ENCODE results near the gene DDX39B. TPM values are rescaled to one million over a fixed set of nuclear protein-coding genes. Genes with fewer than 3 reads are reported as not detected.
A peak's percentile ranks its signal among the peaks of the same experiment; 100 is the strongest.

Gene DDX39B
- total RNA-seq, 2 donors from 2014 or later: 213 to 422 TPM

GRCh38 chr6:31547727-31548543 is 6.1 kb upstream of the DDX39B start:
- H3K36me3 ChIP-seq: no peaks in the 10 kb centered on the region
- intact Hi-C loops (cut with DNase I): loop anchor here (2.0 to 10.0 kb wide), 2 partner anchors 51 to 53 kb away; partner anchors contain the start of gene MICB
- H3K4me1 ChIP-seq: peaks cover 8% of the 10 kb centered on the region
- H3K27ac ChIP-seq: peak overlapping the region; percentile 52
- H3K9ac ChIP-seq (ENCODE audit: low read depth in 2 of 2, low read length in 2 of 2): peak overlapping the region; percentile 61 to 76
- H3K4me3 ChIP-seq: peak overlapping the region; percentile 35
- H3K9me3 ChIP-seq: no peaks in the 10 kb centered on the region
- DNase-seq: no peak
- TF ChIP-seq CTCF (IDR thresholded peaks at IDR 0.05): no peak
- no peaks in the 10 kb centered on the region for H3K27me3 ChIP-seq

GRCh38 chr6:31546958-31547726 is 5.3 kb upstream of the DDX39B start, which contains the start of gene NFKBIL1:
Gene NFKBIL1, plus strand, starts transcription at chr6:31547608. Its CDS starts 87 bp downstream, at chr6:31547695.
- Histone ChIP-seq H3K27me3 (no peaks in the 10 kb centered on the region), H3K9me3 (no peaks in the 10 kb centered on the region), H3K9ac (ENCODE audit: low read depth in 2 of 2, low read length in 2 of 2) (peak within 1 kb of the TSS; percentile 61 to 76), H3K4me3 (peak within 1 kb of the TSS; percentile 35), H3K27ac (peak within 1 kb of the TSS; percentile 52), H3K4me1 (peaks cover 8% of the 10 kb centered on the region), H3K36me3 (no peaks in the 10 kb centered on the region)
- DNase-seq: peak; percentile 95
- TF ChIP-seq CTCF (IDR thresholded peaks at IDR 0.05): no peak
- intact Hi-C loops (cut with DNase I): loop anchor here (2.0 to 10.0 kb wide), 2 partner anchors 52 kb away; partner anchors contain the start of gene MICB

- Histone ChIP-seq H3K4me1 (peaks cover 8% of the 10 kb centered on the region), H3K9ac (ENCODE audit: low read depth in 2 of 2, low read length in 2 of 2) (peak within 1 kb of the TSS; percentile 58 to 76), H3K9me3 (no peaks in the 10 kb centered on the region), H3K4me3 (peak within 1 kb of the TSS; percentile 35), H3K36me3 (no peaks in the 10 kb centered on the region), H3K27ac (peak within 1 kb of the TSS; percentile 52), H3K27me3 (no peaks in the 10 kb centered on the region)
- TF ChIP-seq CTCF (IDR thresholded peaks at IDR 0.05): peak; percentile 92
- peak; percentile 94 for DNase-seq
- intact Hi-C loops (cut with DNase I): loop anchor here (2.0 to 10.0 kb wide), 2 partner anchors 52 kb away; partner anchors contain the start of gene MICB
Observed at GRCh38 chr6:31546339-31546957, 4.6 kb upstream of the DDX39B start, which contains the start of gene ATP6V1G2. Gene ATP6V1G2, minus strand, starts transcription at chr6:31546608. Its CDS starts 49 bp downstream, at chr6:31546559.

GRCh38 chr6:31545291-31545690 is 3.5 kb upstream of the DDX39B start:
- Histone ChIP-seq H3K27ac (no peak overlapping the region), H3K4me3 (no peak overlapping the region), H3K9ac (ENCODE audit: low read depth in 2 of 2, low read length in 2 of 2) (no peak overlapping the region), H3K4me1 (peaks cover 8% of the 10 kb centered on the region), H3K9me3 (no peaks in the 10 kb centered on the region), H3K36me3 (no peaks in the 10 kb centered on the region), H3K27me3 (no peaks in the 10 kb centered on the region)
- TF ChIP-seq CTCF (IDR thresholded peaks at IDR 0.05): no peak
- intact Hi-C loops (cut with DNase I): loop anchor here (10.0 kb wide), 1 partner anchor 50 kb away; the partner anchor contains the start of gene MICB
- DNase-seq: no peak

- Histone ChIP-seq H3K27ac (no peak overlapping the region), H3K4me3 (no peak overlapping the region), H3K9ac (ENCODE audit: low read depth in 2 of 2, low read length in 2 of 2) (no peak overlapping the region), H3K36me3 (no peaks in the 10 kb centered on the region), H3K9me3 (no peaks in the 10 kb centered on the region), H3K27me3 (no peaks in the 10 kb centered on the region), H3K4me1 (peaks cover 10% of the 10 kb centered on the region)
- no peak for DNase-seq
- intact Hi-C loops (cut with DNase I): loop anchor here (10.0 kb wide), 1 partner anchor 50 kb away; the partner anchor contains the start of gene MICB
- no peak for TF ChIP-seq CTCF (IDR thresholded peaks at IDR 0.05)
Observed at GRCh38 chr6:31544676-31545075, 2.9 kb upstream of the DDX39B start.
